Keratinocyte (primary cell): ENCODE results near the gene BEAN1. TPM values are rescaled to one million over a fixed set of nuclear protein-coding genes. Genes with fewer than 3 reads are reported as not detected.

Experiments
- DNase-seq: peaks from one replicate; pipeline ENCODE4 v3.0.0-alpha.2; 2011; ENCODE audit warnings: low read depth, missing footprints, low spot score
- FAIRE-seq: peaks from 2 replicates; lab custom pipeline; 2011; peaks lifted over from hg19 to GRCh38; lab: Jason Lieb, UNC
- H2AFZ ChIP-seq: 2 replicates; pipeline ENCODE4 v1.6.0; 2012; ENCODE audit warnings: low read length, control low read depth, inconsistent platforms; ENCODE audit not compliant: control insufficient read depth
- H3K27ac ChIP-seq: 2 replicates; pipeline ENCODE4 v1.5.1; 2011; ENCODE audit warnings: low read length; ENCODE audit not compliant: control insufficient read depth, insufficient read depth
- H3K27me3 ChIP-seq: 3 replicates; pipeline ENCODE4 v1.6.0; 2011; ENCODE audit warnings: low read length; ENCODE audit not compliant: control insufficient read depth, insufficient read depth; ENCODE audit errors: extremely low read depth
- H3K36me3 ChIP-seq, 2 experiments: 2 replicates in 1 of 2; 3 replicates in 1 of 2; pipeline ENCODE4 v1.5.1; 2011; ENCODE audit warnings: low read length in 2 of 2, mild to moderate bottlenecking in 1 of 2; ENCODE audit not compliant: control insufficient read depth in 2 of 2, insufficient read depth in 2 of 2; ENCODE audit errors: extremely low read depth in 1 of 2
- H3K4me1 ChIP-seq: 3 replicates; pipeline ENCODE4 v1.5.1; 2011; ENCODE audit warnings: low read length; ENCODE audit not compliant: control insufficient read depth, insufficient read depth; ENCODE audit errors: extremely low read depth
- H3K4me2 ChIP-seq: 3 replicates; pipeline ENCODE4 v1.6.0; 2011; ENCODE audit warnings: low read depth, low read length; ENCODE audit not compliant: control insufficient read depth, insufficient read depth; ENCODE audit errors: extremely low read depth
- H3K4me3 ChIP-seq, 3 experiments: fragments of 200-600 bp in 1 of 3; sonication (generic) in 1 of 3; 2 replicates in 2 of 3; 3 replicates in 1 of 3; pipeline ENCODE4 v1.5.1; 2011 to 2016; ENCODE audit warnings: low read length in 3 of 3, mild to moderate bottlenecking in 3 of 3, control low read depth in 2 of 3, inconsistent platforms in 1 of 3, low read depth in 1 of 3, mixed read lengths in 1 of 3, mixed run types in 1 of 3, moderate library complexity in 1 of 3; ENCODE audit not compliant: control insufficient read depth in 2 of 3, insufficient read depth in 2 of 3; ENCODE audit errors: extremely low read depth in 1 of 3
- H3K79me2 ChIP-seq: 2 replicates; pipeline ENCODE4 v1.6.0; 2012; ENCODE audit warnings: low read length; ENCODE audit not compliant: control insufficient read depth, insufficient read depth
- H3K9ac ChIP-seq: 3 replicates; pipeline ENCODE4 v1.6.0; 2011; ENCODE audit warnings: low read length; ENCODE audit not compliant: control insufficient read depth, insufficient read depth; ENCODE audit errors: extremely low read depth
- H3K9me1 ChIP-seq: 3 replicates; pipeline ENCODE4 v1.6.0; 2011; ENCODE audit warnings: low read length; ENCODE audit not compliant: control insufficient read depth, insufficient read depth; ENCODE audit errors: extremely low read depth
- H3K9me3 ChIP-seq: 2 replicates; pipeline ENCODE4 v1.5.1; 2012; ENCODE audit warnings: low read depth, low read length; ENCODE audit not compliant: control insufficient read depth
- H4K20me1 ChIP-seq: 3 replicates; pipeline ENCODE4 v1.6.0; 2011; ENCODE audit warnings: low read length; ENCODE audit not compliant: control insufficient read depth, insufficient read depth; ENCODE audit errors: extremely low read depth
- EZH2 ChIP-seq: IDR thresholded peaks from one replicate; pipeline ENCODE4 v1.6.1; 2012; ENCODE audit warnings: inconsistent platforms, mild to moderate bottlenecking, low read length, moderate library complexity
- dilution Hi-C: fragments of 300-500 bp; cut with MboI; formaldehyde crosslinking; loops from one replicate; pipeline ENCODE4 v1.7.0; 2020; ENCODE audit warnings: low sequenced_read_pairs; ENCODE audit not compliant: extremely low pct_ligation_motif_present
- polyA plus RNA-seq, 5 experiments: library from polyadenylated mRNA; depleted of rRNA in 3 of 5; stranded (reverse) in 3 of 5; stranded (forward) in 1 of 5; unstranded in 1 of 5; fragments of >200 nt; gene quantifications; 1 replicate in 1 of 5; 2 replicates in 3 of 5; 3 replicates in 1 of 5; pipeline versions ENCODE4 v1.2.1 to v1.2.3, GENCODE V29; 2011 to 2012; ENCODE audit warnings: missing spikeins in 2 of 5, low read depth in 1 of 5, low replicate concordance in 1 of 5
- TF ChIP-seq, protein P1 (sequence below), 3 experiments: IDR thresholded peaks in 1 of 3; conservative IDR thresholded peaks in 1 of 3; optimal IDR thresholded peaks in 1 of 3; 2 replicates in 2 of 3; 3 replicates in 1 of 3; pipeline versions ENCODE3 to v1.5.1; 2011; ENCODE audit warnings: low read length in 3 of 3, mild to moderate bottlenecking in 3 of 3, moderate library complexity in 2 of 3, control low read depth in 1 of 3, inconsistent platforms in 1 of 3; ENCODE audit not compliant: insufficient read depth in 2 of 3; ENCODE audit errors: extremely low read depth in 1 of 3

BEAN1 gene
- polyA plus RNA-seq, 1 donor (not counting 4 experiments of a cell fraction or from before 2014, with no cell fraction given), result 0.24 TPM

- TF ChIP-seq, protein P1, sequence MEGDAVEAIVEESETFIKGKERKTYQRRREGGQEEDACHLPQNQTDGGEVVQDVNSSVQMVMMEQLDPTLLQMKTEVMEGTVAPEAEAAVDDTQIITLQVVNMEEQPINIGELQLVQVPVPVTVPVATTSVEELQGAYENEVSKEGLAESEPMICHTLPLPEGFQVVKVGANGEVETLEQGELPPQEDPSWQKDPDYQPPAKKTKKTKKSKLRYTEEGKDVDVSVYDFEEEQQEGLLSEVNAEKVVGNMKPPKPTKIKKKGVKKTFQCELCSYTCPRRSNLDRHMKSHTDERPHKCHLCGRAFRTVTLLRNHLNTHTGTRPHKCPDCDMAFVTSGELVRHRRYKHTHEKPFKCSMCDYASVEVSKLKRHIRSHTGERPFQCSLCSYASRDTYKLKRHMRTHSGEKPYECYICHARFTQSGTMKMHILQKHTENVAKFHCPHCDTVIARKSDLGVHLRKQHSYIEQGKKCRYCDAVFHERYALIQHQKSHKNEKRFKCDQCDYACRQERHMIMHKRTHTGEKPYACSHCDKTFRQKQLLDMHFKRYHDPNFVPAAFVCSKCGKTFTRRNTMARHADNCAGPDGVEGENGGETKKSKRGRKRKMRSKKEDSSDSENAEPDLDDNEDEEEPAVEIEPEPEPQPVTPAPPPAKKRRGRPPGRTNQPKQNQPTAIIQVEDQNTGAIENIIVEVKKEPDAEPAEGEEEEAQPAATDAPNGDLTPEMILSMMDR (optimal IDR thresholded peaks at IDR 0.05 in 1 of 3, IDR thresholded peaks at IDR 0.05 in 1 of 3, conservative IDR thresholded peaks at IDR 0.05 in 1 of 3; ENCODE audit: extremely low read depth in 1 of 3, insufficient read depth in 2 of 3, low read length in 3 of 3), result no peak
- no peak for TF ChIP-seq EZH2
- no peak overlapping the region for H3K4me2 ChIP-seq
- no peak overlapping the region for H3K9ac ChIP-seq
- H3K36me3 ChIP-seq, result no peaks in the 10 kb centered on the region
- H3K9me1 ChIP-seq, result no peaks in the 10 kb centered on the region
- no peaks in the 10 kb centered on the region for H3K79me2 ChIP-seq
- H3K27me3 ChIP-seq, result peaks cover 45% of the 10 kb centered on the region
- H3K9me3 ChIP-seq, result no peaks in the 10 kb centered on the region
- no peak overlapping the region for H3K27ac ChIP-seq
- dilution Hi-C loops, result no loop called here
- FAIRE-seq, result no peak
- H3K4me3 ChIP-seq, result no peak overlapping the region
- no peaks in the 10 kb centered on the region for H3K4me1 ChIP-seq
- DNase-seq, result no peak
- H2AFZ ChIP-seq, result no peak overlapping the region
- H4K20me1 ChIP-seq, result no peaks in the 10 kb centered on the region
Observed at GRCh38 chr16:66430214-66430613, 3.1 kb downstream of the BEAN1 start.

DNA sequence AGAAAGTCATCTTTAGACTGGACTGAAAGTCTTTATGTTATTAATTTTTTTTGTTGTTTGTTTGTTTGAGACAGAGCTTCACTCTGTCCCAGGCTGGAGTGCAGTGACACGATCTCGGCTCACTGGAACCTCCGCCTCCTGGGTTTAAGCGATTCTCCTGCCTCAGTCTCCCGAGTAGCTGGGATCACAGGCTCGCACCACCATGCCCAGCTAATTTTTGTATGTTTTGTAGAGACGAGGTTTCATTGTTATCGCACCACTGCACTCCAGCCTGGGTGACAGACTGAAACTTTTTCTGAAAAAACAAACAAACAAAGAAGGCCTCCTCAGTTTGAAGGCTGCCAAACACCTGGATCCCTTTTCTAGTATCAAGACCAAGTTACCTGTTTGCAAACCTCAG is 4.7 kb downstream of the BEAN1 start:
- no peak overlapping the region for H3K9ac ChIP-seq
- H3K9me3 ChIP-seq, result no peaks in the 10 kb centered on the region
- no peak overlapping the region for H3K4me3 ChIP-seq
- H4K20me1 ChIP-seq, result no peaks in the 10 kb centered on the region
- no peaks in the 10 kb centered on the region for H3K36me3 ChIP-seq
- DNase-seq (no peak), FAIRE-seq (no peak)
- dilution Hi-C loops, result no loop called here
- H3K27me3 ChIP-seq, result peaks cover 32% of the 10 kb centered on the region
- no peaks in the 10 kb centered on the region for H3K79me2 ChIP-seq
- H3K27ac ChIP-seq, result no peak overlapping the region
- H3K4me2 ChIP-seq, result no peak overlapping the region
- TF ChIP-seq, protein P1 (optimal IDR thresholded peaks at IDR 0.05 in 1 of 3, IDR thresholded peaks at IDR 0.05 in 1 of 3, conservative IDR thresholded peaks at IDR 0.05 in 1 of 3; ENCODE audit: extremely low read depth in 1 of 3, insufficient read depth in 2 of 3, low read length in 3 of 3), result no peak
- no peak for TF ChIP-seq EZH2
- no peaks in the 10 kb centered on the region for H3K9me1 ChIP-seq
- no peak overlapping the region for H2AFZ ChIP-seq
- no peaks in the 10 kb centered on the region for H3K4me1 ChIP-seq
